GM21515 (cell line): ENCODE results near the gene FBXO46.
"Not testable (repeated sequence)": the region's sequence is repeated elsewhere in the genome, so short reads cannot be mapped to it uniquely, and the experiment has no call there.

Experiments
- ATAC-seq: cut with Tn5 transposase; IDR thresholded peaks from one replicate; pipeline ENCODE4 v1.9.1; 2021; ENCODE audit not compliant: unreplicated experiment

FBXO46 gene

DNA sequence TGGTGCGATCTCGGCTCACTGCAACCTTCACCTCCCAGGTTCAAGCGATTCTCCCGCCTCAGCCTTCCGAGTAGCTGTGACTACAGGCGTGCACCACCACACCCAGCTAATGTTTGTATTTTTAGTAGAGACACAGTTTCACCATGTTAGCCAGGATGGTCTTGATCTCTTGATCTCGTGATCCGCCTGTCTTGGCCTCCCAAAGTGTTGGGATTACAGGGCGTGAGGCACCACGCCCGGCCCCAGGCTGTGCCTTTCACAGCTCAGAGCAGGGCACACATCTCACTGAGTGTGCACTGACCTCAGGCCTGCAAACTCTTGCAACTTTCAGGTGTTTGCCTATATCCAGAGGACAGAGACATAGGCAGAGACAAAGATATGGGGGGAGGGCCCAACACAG lies 45.7 kb downstream of the FBXO46 start:
- not testable (repeated sequence) for ATAC-seq

DNA sequence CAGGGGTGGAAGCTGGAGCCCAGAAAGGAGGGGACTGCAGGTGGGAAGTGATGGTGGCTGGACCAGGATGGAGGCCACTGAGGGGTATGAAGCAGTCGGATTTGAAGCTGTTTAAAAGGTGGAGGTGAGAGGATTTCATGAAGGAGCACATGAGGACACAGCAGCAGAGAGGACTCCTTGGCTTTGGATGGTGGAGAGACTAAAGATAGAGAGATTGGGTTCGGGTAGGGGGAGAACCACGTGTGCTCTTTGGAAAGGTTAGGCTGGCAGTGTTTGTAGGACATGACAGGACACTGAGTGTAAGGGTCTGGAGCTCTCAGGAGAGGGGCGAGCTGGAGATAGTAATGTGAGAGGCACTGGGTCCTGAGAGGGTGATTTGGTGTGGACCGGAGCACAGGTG lies 47.8 kb downstream of the FBXO46 start:
- no peak for ATAC-seq

DNA sequence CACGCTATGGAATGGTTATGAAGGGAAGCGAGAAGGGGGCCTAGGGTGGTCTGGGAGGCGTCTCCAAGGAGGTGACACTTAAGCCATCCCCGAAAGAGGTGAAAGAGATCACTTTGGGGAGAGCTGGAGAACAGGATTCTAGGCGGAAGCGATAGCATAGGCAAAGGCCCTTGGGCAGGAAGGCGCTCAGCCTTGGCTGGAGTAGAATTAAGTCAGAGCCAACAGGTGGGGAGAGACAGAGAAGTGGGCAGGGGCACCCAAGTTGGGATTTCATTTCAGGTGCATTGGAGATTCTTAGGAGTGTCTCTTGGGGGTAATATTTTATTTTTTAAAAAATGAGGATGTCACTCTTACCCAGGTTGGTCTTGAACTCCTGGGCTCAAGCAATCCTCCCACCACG lies 48.6 kb downstream of the FBXO46 start:
- no peak for ATAC-seq

DNA sequence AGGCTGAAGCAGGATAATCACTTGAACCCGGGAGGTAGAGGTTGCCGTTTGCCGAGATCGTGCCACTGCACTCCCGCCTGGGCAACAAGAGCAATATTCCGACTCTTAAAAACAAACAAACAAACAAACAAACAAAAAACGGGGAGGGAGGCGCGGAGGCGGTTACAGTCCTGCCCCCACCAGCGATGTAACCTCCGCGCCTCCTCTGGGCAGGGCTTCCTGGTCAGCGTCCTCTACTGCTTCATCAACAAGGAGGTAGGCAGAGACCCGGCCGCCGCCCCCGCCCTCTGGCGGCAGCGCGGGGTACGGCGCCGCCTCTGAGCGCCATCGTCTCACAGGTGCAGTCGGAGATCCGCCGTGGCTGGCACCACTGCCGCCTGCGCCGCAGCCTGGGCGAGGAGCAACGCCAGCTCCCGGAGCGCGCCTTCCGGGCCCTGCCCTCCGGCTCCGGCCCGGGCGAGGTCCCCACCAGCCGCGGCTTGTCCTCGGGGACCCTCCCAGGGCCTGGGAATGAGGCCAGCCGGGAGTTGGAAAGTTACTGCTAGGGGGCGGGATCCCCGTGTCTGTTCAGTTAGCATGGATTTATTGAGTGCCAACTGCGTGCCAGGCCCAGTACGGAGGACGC lies 49.2 kb downstream of the FBXO46 start:
- ATAC-seq = peak; percentile 50

DNA sequence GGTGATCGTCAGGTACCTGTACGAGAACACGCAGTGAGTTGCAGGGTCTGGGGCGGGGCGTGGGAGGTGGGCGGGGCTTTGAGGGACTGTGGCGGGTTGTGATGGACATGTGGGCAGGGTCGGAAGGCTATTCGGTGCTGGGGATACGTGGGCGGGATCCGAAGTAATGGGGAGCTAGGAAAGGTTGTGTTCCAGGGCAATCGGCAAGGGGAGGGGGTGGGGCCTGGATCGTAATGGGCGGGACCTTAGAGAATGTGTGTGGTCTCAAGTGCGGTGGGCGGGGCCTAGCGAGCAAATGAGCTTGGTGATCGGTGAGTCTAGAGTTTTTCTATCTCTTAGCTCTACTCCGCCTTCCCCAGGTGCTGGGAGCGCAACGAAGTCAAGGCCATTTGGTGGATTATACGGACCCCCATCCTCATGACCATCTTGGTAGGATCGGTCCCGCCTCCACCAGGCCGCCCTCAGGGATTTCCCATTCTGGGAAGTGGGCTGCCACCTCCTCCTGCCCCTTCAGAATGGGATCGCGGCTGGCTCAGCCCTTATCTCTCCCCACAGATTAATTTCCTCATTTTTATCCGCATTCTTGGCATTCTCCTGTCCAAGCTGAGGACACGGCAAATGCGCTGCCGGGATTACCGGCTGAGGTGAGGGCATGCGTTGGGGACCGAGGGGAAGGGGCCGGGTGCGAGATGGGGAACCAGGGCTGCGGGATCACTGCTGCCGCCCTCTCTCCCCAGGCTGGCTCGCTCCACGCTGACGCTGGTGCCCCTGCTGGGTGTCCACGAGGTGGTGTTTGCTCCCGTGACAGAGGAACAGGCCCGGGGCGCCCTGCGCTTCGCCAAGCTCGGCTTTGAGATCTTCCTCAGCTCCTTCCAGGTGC lies 53.1 kb downstream of the FBXO46 start:
- ATAC-seq = no peak

DNA sequence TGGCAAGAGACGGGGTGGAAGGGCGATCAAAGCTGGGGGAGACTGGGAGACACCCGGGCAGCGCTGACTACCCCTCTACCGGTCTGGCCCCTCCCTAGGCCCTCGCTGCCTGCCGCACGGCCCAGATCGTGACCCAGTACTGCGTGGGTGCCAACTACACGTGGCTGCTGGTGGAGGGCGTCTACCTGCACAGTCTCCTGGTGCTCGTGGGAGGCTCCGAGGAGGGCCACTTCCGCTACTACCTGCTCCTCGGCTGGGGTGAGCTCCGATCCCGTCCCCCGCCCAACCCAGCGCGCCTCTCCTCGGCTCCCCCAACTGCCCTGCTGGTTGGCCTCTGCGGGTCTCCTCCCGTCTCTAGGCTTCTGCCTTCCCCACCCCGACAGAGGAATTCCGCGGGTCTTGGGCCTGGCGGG lies 53.8 kb downstream of the FBXO46 start:
- ATAC-seq = no peak

DNA sequence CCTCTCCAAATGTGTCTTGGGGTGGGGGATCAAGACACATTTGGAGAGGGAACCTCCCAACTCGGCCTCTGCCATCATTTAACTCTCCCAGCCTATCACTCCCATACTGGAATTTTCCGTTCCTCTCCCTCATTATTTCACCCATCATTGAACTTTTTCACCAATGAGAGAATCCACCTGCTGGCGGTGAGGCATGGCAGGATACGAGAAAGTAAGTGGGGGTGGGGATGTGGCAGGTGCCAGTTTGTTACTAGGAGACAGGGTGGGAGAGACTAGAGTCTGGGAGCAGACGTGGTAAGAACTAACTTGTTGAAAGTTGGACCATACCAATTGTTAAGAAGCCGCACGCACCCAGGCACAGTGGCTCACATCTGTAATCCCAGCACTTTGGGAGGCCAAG lies 55.8 kb downstream of the FBXO46 start:
- ATAC-seq = no peak

DNA sequence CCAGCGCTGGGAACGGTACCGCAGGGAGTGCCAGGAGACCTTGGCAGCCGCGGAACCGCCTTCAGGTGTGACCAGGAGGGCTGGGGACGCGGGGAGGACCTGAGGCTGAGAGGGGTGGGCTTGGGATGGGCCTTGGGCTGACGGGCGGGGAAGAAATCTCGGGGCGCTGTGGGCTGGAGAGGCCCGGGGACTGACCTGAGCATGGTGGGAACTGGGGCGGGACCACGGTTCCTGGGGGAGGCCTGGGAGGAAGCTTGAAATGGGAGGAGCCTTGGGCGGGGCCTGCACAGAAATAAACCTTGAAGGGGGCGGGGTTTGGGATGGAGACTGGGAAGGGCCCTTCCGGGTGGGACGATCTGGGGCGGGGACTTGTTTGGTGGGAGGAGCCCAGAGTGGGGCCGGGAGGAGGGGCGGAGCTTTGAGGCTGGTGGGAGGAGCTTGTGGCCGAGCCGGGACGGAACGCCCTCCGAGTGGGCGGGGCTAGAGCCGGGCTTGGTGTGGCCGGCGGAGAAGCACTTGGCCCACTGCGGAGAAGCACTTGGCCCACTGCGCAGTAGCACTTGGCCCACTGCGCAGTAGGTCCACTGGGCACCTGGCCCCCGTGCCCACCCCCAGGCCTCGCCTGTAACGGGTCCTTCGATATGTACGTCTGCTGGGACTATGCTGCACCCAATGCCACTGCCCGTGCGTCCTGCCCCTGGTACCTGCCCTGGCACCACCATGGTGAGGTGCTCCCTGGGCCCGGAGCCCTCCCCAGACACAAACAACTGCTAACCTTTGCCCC lies 59.8 kb downstream of the FBXO46 start:
- ATAC-seq = peak; percentile 42

DNA sequence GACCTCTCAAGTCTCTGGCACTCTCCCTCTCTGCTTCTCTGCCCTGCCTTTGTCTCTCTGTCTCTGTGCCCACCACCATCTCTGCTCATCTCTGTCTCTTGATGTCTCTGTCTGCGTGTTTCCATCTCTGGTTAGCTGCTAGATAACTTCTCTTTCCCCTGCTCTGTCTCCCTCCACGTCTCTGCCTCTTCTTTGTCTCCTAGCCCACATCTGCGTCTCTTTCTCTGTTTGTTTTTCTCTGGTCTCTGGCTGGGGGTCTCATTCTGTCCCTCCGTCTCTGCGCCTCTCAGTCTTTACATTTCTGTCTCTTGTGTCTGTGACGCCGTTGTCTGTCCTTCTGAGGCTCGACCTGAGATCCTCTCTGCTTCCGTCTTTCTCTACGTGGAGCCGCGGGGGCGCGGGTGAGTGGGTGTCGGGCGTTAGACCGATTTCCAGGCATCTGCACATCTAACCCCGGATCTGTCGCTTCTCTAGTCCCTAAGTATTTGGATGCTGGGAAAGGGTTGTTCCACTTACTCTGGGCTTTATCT lies 62.3 kb downstream of the FBXO46 start:
- no peak for ATAC-seq

DNA sequence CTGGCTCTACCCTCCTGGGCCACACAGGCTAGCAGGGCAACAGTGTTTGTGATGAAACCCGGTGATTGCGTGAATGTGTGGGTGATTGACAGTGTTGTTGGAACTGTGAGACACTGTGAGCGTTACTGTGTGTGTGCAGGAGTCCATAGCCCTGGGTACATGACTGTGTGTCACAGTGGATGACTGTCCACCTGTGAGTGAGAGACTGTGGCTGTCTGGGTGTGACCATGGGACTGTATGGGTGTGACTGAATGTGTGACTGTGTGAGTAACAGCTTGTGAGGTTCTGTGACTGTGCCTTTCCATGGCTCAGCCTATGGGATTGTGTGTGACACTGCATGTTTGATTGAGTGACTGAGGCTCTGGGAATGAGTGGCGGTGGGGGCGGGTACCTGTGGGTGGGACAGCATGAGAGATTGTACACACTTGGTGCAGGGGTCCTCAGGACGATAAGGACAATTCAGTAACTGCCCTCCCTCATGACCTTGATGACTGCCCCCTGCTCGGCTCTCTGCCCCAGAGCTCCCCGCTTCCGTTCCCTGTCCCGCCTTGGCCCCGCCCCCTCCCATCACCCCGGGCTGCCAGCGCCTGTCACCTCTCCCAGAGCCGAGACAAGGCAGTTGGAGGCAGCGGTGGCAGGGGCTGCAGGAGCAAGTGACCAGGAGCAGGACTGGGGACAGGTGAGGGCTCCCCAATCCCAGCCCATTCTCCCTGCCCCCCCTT lies 62.9 kb downstream of the FBXO46 start, which contains the start of gene GIPR:
Gene GIPR (plus strand): TSS at position 602 of the 722 bp plus-strand sequence. CDS start 1,300 bp downstream, outside the sequence.
- peak; percentile 37 for ATAC-seq

DNA sequence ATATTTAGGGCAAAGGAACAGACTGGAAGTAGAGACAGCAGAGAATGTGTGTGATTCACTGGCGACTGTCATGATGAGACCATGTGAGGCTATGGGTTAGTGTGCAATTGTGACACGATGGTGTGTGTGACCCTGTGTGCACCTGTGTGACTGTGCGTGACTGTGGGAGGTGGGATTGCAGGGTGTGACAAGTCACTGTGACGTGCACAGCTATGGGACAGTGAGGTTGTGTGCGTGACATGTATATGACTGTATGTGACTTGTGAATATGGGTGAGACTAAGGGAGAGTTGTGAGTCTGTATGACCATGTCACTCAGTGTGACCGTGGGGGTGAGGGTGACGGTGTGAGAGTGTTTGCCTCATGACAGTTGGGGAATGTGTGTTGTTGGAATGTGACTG lies 66.1 kb downstream of the FBXO46 start:
- no peak for ATAC-seq

DNA sequence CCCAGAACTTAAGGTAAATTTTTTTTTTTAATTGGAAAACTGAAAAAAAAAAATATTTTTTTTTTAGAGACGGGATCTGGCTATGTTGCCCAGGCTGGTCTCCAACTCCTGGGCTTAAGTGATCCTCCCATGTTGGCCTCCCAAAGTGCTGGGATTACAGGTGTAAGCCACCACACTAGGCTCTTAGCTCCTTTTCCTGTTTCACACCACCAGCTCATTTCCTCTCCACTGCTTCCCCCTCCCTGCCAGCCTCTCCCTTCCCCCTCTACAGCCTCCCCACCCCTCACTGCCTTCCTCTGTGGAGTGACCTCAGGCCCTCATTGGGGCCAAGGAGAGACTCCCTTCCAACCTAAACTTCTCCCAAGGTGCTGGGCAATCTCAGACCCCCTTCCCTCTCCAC lies 66.9 kb downstream of the FBXO46 start:
- ATAC-seq = no peak

DNA sequence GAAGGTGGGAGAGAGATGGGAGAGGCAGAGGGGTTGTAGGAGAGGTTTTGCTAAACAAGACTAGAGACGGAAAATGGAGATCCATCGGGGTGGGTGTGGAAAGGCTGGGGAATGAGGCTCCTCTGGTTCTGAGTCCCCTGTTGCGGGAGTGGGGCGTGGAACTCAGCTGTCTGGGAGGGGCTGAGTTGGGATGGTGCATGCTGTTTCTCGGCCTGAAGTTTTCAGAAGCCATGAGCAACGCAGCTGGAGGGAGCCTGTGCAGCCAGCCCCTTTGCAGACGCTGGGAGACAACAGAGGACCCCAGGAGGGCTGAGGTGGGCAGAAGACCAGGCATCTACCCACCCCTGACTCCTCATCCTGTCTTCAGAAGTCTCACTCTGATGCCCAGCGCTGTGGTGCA lies 70.1 kb downstream of the FBXO46 start:
- ATAC-seq = no peak
